ENCODE data around the gene SH2D5. TPM values are rescaled to one million over a fixed set of nuclear protein-coding genes. Genes with fewer than 3 reads are reported as not detected.

SH2D5 gene
- total and polyA plus RNA-seq, 3 experiments from 2014 or later = 0.13 to 0.24 TPM; not detected in 1

DNA sequence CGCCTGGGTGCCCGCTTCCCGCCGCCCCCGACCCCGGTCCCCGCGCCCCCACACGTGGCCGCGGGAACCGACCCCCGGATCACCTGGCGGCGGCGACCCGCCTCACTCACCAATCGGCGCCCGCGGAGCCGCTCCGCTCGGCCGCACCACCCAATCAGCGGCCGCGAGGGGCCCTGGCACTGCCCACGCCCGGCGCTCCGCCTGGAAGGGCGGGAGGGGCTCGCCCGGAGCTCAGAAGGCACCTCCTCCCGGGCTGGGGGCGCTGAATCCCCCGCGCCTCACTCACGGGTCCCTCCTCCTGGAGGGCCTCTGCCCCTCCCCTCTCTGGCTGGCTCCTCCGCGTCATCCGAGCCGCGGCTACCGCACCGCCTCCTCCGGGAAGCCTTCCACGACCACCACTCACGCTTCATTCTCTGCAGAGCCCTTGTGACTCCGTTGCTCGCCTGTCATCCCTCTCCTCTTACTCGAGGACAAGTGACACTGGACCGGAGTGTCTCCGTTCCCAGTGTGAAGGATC, 374 bp downstream of the SH2D5 start:
- H3K4me1 ChIP-seq (ENCODE audit: insufficient read depth, low read length) = peaks cover 17% of the 10 kb centered on the region

DNA sequence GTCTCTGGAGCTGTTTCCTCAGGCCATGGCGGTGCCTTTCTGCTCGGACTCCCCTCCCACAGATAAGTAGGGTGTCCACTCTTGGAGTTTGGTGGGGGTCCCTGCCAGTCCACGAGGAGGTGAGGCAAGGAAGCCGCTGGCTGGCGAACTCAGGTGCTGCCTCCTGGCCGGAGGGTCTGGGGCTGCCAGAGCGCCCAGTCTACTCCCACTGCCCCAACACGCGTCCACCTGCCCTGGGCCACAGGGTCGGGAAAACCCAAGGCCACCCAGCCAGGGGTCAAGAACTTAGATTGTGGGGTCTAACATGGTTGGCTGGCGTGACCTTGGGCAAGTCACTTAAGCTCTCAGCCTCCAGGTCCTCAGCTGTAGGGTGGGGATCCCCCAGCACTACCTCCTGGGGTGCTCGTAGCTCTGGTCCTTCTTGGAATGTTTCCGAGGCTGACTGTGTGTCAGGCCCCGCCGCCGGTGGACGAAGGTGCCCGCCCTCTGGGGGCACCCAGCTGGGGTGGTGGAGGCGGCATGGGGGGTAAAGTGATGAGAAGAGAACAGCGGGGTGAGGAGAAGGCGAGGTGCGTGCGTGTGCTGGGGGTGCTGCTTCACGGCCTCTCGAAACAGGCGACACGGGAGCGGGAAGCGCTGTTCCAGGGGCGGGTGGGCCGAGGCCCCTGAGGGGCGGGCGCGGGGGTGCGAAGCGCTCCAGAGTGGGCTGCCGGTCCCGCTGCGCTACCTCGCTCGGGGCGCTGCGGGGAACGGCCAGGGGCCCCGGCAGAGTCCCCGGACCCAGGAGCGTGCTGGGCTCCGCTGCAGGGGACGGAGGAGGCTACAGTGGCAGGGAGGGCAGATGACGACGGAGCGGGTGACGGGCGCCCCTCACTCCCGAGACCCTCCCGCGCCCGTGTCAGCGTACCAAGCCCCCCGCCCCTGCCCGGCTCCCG, 1.2 kb downstream of the SH2D5 start:
- Mint-ChIP-seq H3K4me1 (peaks cover 14 to 39% (median 21%) of the 10 kb centered on the region in 3 donors), H3K36me3 (peaks cover 0 to 2% (median 0%) of the 10 kb centered on the region in 3 donors), H3K27ac (peak overlapping the region in 1 of 8 donors; percentile 58), H3K4me3 (peak overlapping the region; percentile 77 to 86 (median 79)), H3K9me3 (no peaks in the 10 kb centered on the region), H3K27me3 (peaks cover 0 to 9% of the 10 kb centered on the region in 2 donors)
- Histone ChIP-seq H3K27ac (ENCODE audit: low read depth, low read length) (no peak overlapping the region), H3K4me1 (ENCODE audit: insufficient read depth, low read length) (peaks cover 17% of the 10 kb centered on the region), H3K4me3 (ENCODE audit: low read length) (peak overlapping the region; percentile 19), H3K27me3 (ENCODE audit: insufficient read depth, low read length, poor library complexity, severe bottlenecking) (peaks cover 8% of the 10 kb centered on the region), H3K36me3 (ENCODE audit: insufficient read depth, low read length) (no peaks in the 10 kb centered on the region), H3K9me3 (ENCODE audit: low read length) (no peaks in the 10 kb centered on the region)
- DNase-seq = peak in 3 of 5 donors; percentile 15 to 46 (median 16)
- ChIA-PET POLR2A (interaction anchor here (1.1 kb wide), 1 partner anchor 97 kb away, joined by 3 read pairs; no protein-coding TSS in a partner anchor), CTCF (interaction anchor here (0.7 to 1.2 kb wide), 2 partner anchors 29 to 35 kb away, joined by 3 to 4 read pairs; no protein-coding TSS in a partner anchor)

More for the DNA sequence above, 374 bp downstream of the SH2D5 start:
- H3K4me1 Mint-ChIP-seq = peaks cover 14 to 39% (median 21%) of the 10 kb centered on the region in 3 donors
- no peaks in the 10 kb centered on the region for H3K36me3 ChIP-seq (ENCODE audit: insufficient read depth, low read length)
- CTCF ChIA-PET = interaction anchor here (0.9 to 4.0 kb wide), 2 partner anchors 15 to 35 kb away, joined by 3 to 15 read pairs; no protein-coding TSS in a partner anchor
- no peaks in the 10 kb centered on the region for H3K9me3 Mint-ChIP-seq
- H3K27ac ChIP-seq (ENCODE audit: low read depth, low read length) = no peak overlapping the region
- no peaks in the 10 kb centered on the region for H3K9me3 ChIP-seq (ENCODE audit: low read length)
- peaks cover 0 to 2% (median 0%) of the 10 kb centered on the region in 3 donors for H3K36me3 Mint-ChIP-seq
- POLR2A ChIA-PET = interaction anchor here (1.1 to 2.3 kb wide), 2 partner anchors 55 to 98 kb away, joined by 3 to 13 read pairs; partner anchors contain the start of gene HP1BP3
- H3K27ac Mint-ChIP-seq = peak overlapping the region in 4 of 8 donors; percentile 51 to 84 (median 64)
- peaks cover 0 to 9% of the 10 kb centered on the region in 2 donors for H3K27me3 Mint-ChIP-seq
- DNase-seq = peak; percentile 42 to 71 (median 54)
- H3K4me3 Mint-ChIP-seq = peak overlapping the region; percentile 81 to 93 (median 85)
- H3K4me3 ChIP-seq (ENCODE audit: low read length) = peak overlapping the region; percentile 83
- peaks cover 8% of the 10 kb centered on the region for H3K27me3 ChIP-seq (ENCODE audit: insufficient read depth, low read length, poor library complexity, severe bottlenecking)

DNA sequence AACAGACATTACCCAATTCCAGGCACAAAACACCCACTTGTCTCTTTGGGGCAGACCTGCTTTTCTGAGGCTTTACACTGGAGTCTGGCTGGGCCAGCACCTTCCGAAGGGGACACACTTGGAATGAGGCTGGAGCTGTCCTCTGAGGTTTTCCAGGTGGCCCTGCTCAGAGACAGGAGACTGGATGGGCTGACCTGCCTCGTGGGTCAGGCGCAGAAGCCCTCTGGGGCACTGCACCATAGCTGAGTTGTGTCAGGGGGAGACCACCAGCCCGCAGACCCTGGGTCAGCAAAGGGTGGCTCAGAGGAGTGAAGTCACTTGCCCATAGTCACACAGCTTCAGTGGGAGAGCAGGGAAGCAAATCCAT, 1.8 kb downstream of the SH2D5 start:
- CTCF ChIA-PET = interaction anchor here (1.2 kb wide), 1 partner anchor 29 kb away, joined by 3 read pairs; no protein-coding TSS in a partner anchor
- DNase-seq = peak in 1 of 5 donors; percentile 41
- H3K4me3 Mint-ChIP-seq = peak overlapping the region in 6 of 7 donors; percentile 34 to 82 (median 60)

DNA sequence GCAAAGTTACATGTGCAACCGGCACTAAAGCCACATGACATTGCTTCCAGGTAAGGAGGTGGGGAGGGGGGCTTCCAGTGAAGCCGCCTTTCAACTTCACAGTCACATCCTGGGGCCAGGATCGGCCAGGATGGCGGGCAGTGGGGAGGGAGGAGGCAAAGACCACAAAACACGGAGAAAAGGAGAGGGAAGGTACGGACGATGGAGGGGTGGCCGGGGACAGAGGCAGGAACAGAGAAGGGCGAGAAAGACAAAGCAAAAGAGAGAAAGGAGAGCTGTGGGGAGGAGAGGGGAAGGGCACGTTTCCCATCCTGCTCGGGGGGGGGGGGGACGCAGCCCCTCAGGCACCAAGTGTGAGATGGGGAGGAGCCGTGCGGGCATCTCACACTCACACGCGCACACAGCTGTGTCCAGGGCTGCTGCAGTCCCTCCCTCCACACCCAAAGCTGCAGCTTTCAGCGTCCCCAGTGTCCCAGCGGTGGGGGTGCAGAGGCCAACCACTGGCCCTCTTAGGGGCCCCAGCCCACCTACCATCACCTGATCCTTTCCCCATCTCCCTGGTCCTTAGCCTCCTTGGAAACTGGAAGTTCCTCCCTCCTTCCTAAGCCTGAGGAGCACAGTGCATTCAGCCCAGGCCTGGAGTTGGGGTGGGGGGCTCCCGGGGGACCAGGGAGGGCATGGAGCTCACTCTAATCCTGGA, 2.4 kb downstream of the SH2D5 start:
- peak overlapping the region in 1 of 8 donors; percentile 20 for H3K27ac Mint-ChIP-seq
- H3K27ac ChIP-seq (ENCODE audit: low read depth, low read length) = no peak overlapping the region
- H3K9me3 ChIP-seq (ENCODE audit: low read length) = no peaks in the 10 kb centered on the region
- no peaks in the 10 kb centered on the region for H3K36me3 ChIP-seq (ENCODE audit: insufficient read depth, low read length)
- DNase-seq = peak in 1 of 5 donors; percentile 35
- H3K4me1 Mint-ChIP-seq = peaks cover 14 to 39% (median 21%) of the 10 kb centered on the region in 3 donors
- H3K4me3 ChIP-seq (ENCODE audit: low read length) = no peak overlapping the region
- H3K4me3 Mint-ChIP-seq = peak overlapping the region; percentile 14 to 89 (median 68)
- peaks cover 0 to 11% of the 10 kb centered on the region in 2 donors for H3K27me3 Mint-ChIP-seq
- peaks cover 8% of the 10 kb centered on the region for H3K27me3 ChIP-seq (ENCODE audit: insufficient read depth, low read length, poor library complexity, severe bottlenecking)
- ChIA-PET CTCF (interaction anchor here (1.2 kb wide), 1 partner anchor 28 kb away, joined by 3 read pairs; no protein-coding TSS in a partner anchor), POLR2A (no interaction called here)
- H3K4me1 ChIP-seq (ENCODE audit: insufficient read depth, low read length) = peaks cover 17% of the 10 kb centered on the region
- H3K9me3 Mint-ChIP-seq = no peaks in the 10 kb centered on the region
- H3K36me3 Mint-ChIP-seq = no peaks in the 10 kb centered on the region

More for the DNA sequence above, 1.8 kb downstream of the SH2D5 start:
- H3K27me3 Mint-ChIP-seq = peaks cover 0 to 11% of the 10 kb centered on the region in 2 donors
- peaks cover 14 to 39% (median 21%) of the 10 kb centered on the region in 3 donors for H3K4me1 Mint-ChIP-seq
- no peaks in the 10 kb centered on the region for H3K36me3 Mint-ChIP-seq
- Histone ChIP-seq H3K27me3 (ENCODE audit: insufficient read depth, low read length, poor library complexity, severe bottlenecking) (peaks cover 8% of the 10 kb centered on the region), H3K4me1 (ENCODE audit: insufficient read depth, low read length) (peaks cover 17% of the 10 kb centered on the region), H3K4me3 (ENCODE audit: low read length) (no peak overlapping the region), H3K36me3 (ENCODE audit: insufficient read depth, low read length) (no peaks in the 10 kb centered on the region), H3K27ac (ENCODE audit: low read depth, low read length) (no peak overlapping the region), H3K9me3 (ENCODE audit: low read length) (no peaks in the 10 kb centered on the region)
- H3K9me3 Mint-ChIP-seq = no peaks in the 10 kb centered on the region
- POLR2A ChIA-PET = no interaction called here
- H3K27ac Mint-ChIP-seq = no peak overlapping the region

DNA sequence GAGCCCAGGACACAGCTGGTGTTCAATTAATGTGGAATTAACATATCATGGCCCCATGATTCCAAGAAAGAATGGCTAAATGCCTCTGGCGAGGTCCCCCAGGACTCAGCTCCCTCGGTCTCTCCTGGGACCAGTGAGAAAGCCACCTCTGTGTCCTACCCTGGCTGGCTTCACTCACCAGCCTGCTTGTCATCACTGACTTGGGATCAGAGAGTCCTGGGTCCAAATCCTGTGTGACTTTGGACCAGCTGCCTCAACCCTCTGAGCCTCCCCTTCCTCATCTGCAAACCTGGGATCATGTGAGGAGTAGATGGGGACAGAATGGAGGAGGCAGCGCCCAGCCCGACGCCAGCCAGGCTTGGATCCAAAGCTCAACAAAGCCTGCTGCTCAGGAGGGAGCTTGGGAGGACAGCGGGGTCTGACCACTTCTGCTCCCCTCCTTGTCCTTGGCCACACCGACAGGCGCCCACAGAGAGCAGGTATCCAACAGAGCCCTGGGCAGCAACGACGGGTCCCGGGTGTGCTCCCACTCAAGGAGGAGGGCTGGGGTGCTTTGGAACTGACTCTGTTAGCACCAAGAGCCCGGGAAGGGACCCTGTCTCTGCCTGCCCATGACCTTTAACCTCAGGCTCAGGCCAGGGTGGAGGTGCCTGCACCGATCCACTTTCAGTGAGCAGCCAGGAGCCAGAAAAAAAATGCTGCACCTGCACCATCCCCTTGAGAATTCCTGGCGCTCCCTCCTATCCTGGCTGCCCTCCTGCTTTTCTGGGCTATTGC, 3.2 kb downstream of the SH2D5 start:
- H3K9me3 Mint-ChIP-seq = no peaks in the 10 kb centered on the region
- H3K4me3 Mint-ChIP-seq = peak overlapping the region in 1 of 7 donors; percentile 30
- H3K4me1 Mint-ChIP-seq = peaks cover 14 to 39% (median 21%) of the 10 kb centered on the region in 3 donors
- H3K36me3 Mint-ChIP-seq = no peaks in the 10 kb centered on the region
- Histone ChIP-seq H3K27me3 (ENCODE audit: insufficient read depth, low read length, poor library complexity, severe bottlenecking) (peaks cover 8% of the 10 kb centered on the region), H3K36me3 (ENCODE audit: insufficient read depth, low read length) (no peaks in the 10 kb centered on the region), H3K4me1 (ENCODE audit: insufficient read depth, low read length) (peaks cover 17% of the 10 kb centered on the region), H3K27ac (ENCODE audit: low read depth, low read length) (no peak overlapping the region), H3K9me3 (ENCODE audit: low read length) (no peaks in the 10 kb centered on the region), H3K4me3 (ENCODE audit: low read length) (no peak overlapping the region)
- POLR2A ChIA-PET = no interaction called here
- peaks cover 0 to 11% of the 10 kb centered on the region in 2 donors for H3K27me3 Mint-ChIP-seq
- CTCF ChIA-PET = interaction anchor here (2.0 kb wide), 1 partner anchor 32 kb away, joined by 5 read pairs; no protein-coding TSS in a partner anchor
- peak overlapping the region in 1 of 8 donors; percentile 20 for H3K27ac Mint-ChIP-seq
- DNase-seq = peak in 1 of 5 donors; percentile 25

DNA sequence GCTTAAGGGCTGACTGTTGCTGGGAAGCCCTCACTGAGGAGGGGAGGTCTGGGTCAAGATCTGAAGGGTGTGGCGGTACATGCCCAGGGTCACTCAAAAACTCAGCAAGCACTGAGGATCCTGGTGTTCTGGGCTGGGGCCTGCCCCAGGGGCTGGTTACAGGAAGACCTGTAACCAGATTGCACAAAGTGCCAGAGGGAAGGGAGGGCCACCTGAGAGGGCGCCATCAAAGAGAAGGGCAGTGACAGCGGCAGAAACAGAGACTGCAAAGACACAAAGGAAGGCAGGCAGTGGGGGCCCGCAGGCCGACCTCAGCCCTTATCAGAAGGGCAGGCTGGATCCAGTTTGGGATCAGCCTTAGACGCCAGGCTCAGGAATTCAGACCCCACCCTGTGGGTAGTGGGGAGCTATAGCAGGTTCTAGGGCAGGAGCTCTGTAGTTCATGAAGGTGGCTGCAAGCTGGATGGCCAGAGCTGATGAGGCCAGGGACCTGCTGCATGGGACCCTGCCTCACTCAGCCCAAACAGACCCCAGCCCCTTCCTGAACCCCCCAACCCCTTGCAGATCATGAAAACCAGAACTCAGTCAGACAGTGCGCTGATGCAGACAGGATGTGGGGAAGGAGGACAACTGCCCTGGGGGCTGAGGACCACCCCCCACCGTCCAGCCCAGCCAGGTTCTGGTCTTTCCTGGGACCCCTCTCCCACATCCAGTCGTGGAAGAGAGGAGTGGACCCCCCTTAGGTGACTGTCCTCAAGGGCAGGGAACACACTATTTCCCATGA, 3.9 kb downstream of the SH2D5 start:
- peak in 1 of 5 donors; percentile 18 for DNase-seq
- peak overlapping the region in 1 of 7 donors; percentile 36 for H3K4me3 Mint-ChIP-seq
- H3K27ac ChIP-seq (ENCODE audit: low read depth, low read length) = no peak overlapping the region
- H3K4me1 Mint-ChIP-seq = peaks cover 14 to 32% (median 16%) of the 10 kb centered on the region in 3 donors
- H3K9me3 Mint-ChIP-seq = no peaks in the 10 kb centered on the region
- peak overlapping the region in 1 of 8 donors; percentile 25 for H3K27ac Mint-ChIP-seq
- no peak overlapping the region for H3K4me3 ChIP-seq (ENCODE audit: low read length)
- H3K36me3 Mint-ChIP-seq = no peaks in the 10 kb centered on the region
- peaks cover 8% of the 10 kb centered on the region for H3K27me3 ChIP-seq (ENCODE audit: insufficient read depth, low read length, poor library complexity, severe bottlenecking)
- H3K4me1 ChIP-seq (ENCODE audit: insufficient read depth, low read length) = peaks cover 14% of the 10 kb centered on the region
- H3K9me3 ChIP-seq (ENCODE audit: low read length) = no peaks in the 10 kb centered on the region
- ChIA-PET POLR2A (no interaction called here), CTCF (interaction anchor here (1.2 to 2.0 kb wide), 2 partner anchors 32 to 466 kb away, joined by 3 to 5 read pairs; no protein-coding TSS in a partner anchor)
- peaks cover 0 to 11% of the 10 kb centered on the region in 2 donors for H3K27me3 Mint-ChIP-seq
- H3K36me3 ChIP-seq (ENCODE audit: insufficient read depth, low read length) = no peaks in the 10 kb centered on the region

Data from CD8-positive, alpha-beta memory T cell (primary cell).